WTC11 (cell line): ENCODE data around the gene HACE1.

Experiments
- AFF4 ChIP-seq: sonication (generic); formaldehyde crosslinking; IDR thresholded peaks from 2 replicates; pipeline ENCODE4 v1.8.1; 2023; ENCODE audit warnings: mild to moderate bottlenecking, missing genetic modification reagents, borderline replicate concordance
- ATF6 ChIP-seq: sonication (generic); formaldehyde crosslinking; IDR thresholded peaks from 2 replicates; pipeline ENCODE4 v1.8.1; 2023; ENCODE audit warnings: mild to moderate bottlenecking, missing genetic modification reagents
- CTCF ChIP-seq: fragments of 200-600 bp; IDR thresholded peaks from 2 replicates; pipeline ENCODE4 v1.8.0; 2022; ENCODE audit warnings: antibody characterized with exemption
- E2F4 ChIP-seq: sonication (generic); formaldehyde crosslinking; IDR thresholded peaks from 2 replicates; pipeline ENCODE4 v1.8.1; 2022; ENCODE audit warnings: low read depth, mild to moderate bottlenecking, moderate library complexity, missing genetic modification reagents, borderline replicate concordance
- E2F5 ChIP-seq: sonication (generic); formaldehyde crosslinking; IDR thresholded peaks from 2 replicates; pipeline ENCODE4 v1.8.1; 2022; ENCODE audit warnings: mild to moderate bottlenecking, moderate library complexity, missing genetic modification reagents
- ELF4 ChIP-seq: sonication (generic); formaldehyde crosslinking; IDR thresholded peaks from 2 replicates; pipeline ENCODE4 v1.8.1; 2022; ENCODE audit warnings: low read depth, mild to moderate bottlenecking, moderate library complexity, missing genetic modification reagents
- FOXP1 ChIP-seq: sonication (generic); formaldehyde crosslinking; IDR thresholded peaks from 2 replicates; pipeline ENCODE4 v1.8.0; 2022; ENCODE audit warnings: missing genetic modification reagents, mild to moderate bottlenecking, moderate library complexity, borderline replicate concordance
- GTF2I ChIP-seq: fragments of 250-450 bp; sonication (Bioruptor Pico); conservative IDR thresholded peaks from 2 replicates; pipeline ENCODE4 v1.4.0; 2021; ENCODE audit warnings: mild to moderate bottlenecking
- NFE2L1 ChIP-seq: sonication (generic); formaldehyde crosslinking; IDR thresholded peaks from 2 replicates; pipeline ENCODE4 v1.8.1; 2023; ENCODE audit warnings: missing genetic modification reagents
- TEAD4 ChIP-seq: sonication (generic); formaldehyde crosslinking; IDR thresholded peaks from 2 replicates; pipeline ENCODE4 v1.8.0; 2022; ENCODE audit warnings: mild to moderate bottlenecking, missing genetic modification reagents
- ZNF232 ChIP-seq: sonication (generic); formaldehyde crosslinking; IDR thresholded peaks from 2 replicates; pipeline ENCODE4 v1.8.0; 2022; ENCODE audit warnings: mild to moderate bottlenecking, missing genetic modification reagents
- ZNF423 ChIP-seq: fragments of 250-450 bp; sonication (Bioruptor Pico); IDR thresholded peaks from 2 replicates; pipeline ENCODE4 v2.1.2; 2022; ENCODE audit warnings: mild to moderate bottlenecking, moderate library complexity

- TF ChIP-seq CTCF (no peak), ZNF232 (no peak), ZNF423 (CRISPR knock-in tag) (no peak), ELF4 (no peak), E2F5 (no peak), AFF4 (no peak), FOXP1 (CRISPR knock-in tag) (no peak), NFE2L1 (CRISPR knock-in tag) (no peak), GTF2I (no peak), TEAD4 (no peak), E2F4 (CRISPR knock-in tag) (no peak), ATF6 (CRISPR knock-in tag) (no peak)
Measured at GRCh38 chr6:104796031-104796785, 63.5 kb downstream of the HACE1 start.
